ENCODE results near the gene CYTH1. TPM values are rescaled to one million over a fixed set of nuclear protein-coding genes. Genes with fewer than 3 reads are reported as not detected.

CYTH1 gene
- total RNA-seq, 1 experiment from 2014 or later = 34.3 TPM

DNA sequence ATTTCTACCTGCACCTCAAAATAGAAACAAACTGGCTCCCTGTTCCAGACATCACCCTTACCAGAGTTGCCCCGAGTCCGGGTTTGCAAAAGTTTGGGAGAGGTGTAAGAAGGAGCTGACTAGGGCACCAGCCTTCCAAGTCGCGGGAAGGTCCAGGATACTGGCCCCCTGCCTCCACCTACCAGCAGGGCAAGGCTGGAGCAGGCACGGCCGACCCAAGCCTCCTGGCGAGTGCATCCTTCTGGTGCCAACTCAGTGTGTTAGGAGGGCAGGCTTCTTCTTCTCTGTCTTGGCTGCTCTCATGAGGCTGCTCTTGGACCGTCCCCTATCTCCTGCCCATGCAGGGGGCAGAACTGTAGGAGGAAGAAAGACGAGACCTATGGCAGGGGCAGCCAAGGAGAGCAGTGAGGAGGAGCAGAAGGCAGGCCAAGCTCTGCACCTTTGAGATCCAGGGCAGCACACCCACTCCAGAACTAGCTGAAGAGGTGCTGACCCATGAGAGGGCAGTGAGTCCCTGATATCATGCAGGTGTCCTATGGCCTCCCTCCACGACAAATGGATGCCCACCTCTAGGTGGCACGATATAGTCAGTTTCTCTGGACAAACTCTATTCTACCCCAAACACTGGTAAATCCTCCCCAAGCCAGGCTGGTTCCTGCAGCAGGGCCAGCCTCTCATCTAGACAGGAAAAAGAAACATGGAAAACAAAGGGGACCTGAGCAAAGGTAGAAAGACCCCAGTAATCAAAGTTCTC lies 54.4 kb downstream of the CYTH1 start:
- intact Hi-C loops (cut with micrococcal nuclease) = no loop called here
- Histone ChIP-seq H2AFZ (ENCODE audit: low read depth, low read length, poor library complexity, severe bottlenecking) (no peak overlapping the region), H3K9ac (ENCODE audit: low read length) (no peak overlapping the region), H3K27me3 (ENCODE audit: insufficient read depth, low read length) (no peaks in the 10 kb centered on the region), H3K79me2 (ENCODE audit: insufficient read depth, low read length) (peaks cover 36% of the 10 kb centered on the region), H3K9me2 (ENCODE audit: insufficient read depth) (no peaks in the 10 kb centered on the region), H3K4me3 (replicated peaks in 1 of 2; ENCODE audit: low read depth in 1 of 2, low read length in 2 of 2) (no peak overlapping the region), H3K9me3 (ENCODE audit: control insufficient read depth in 1 of 2, insufficient read depth in 1 of 2, low read depth in 1 of 2, low read length in 2 of 2) (no peaks in the 10 kb centered on the region), H3K27ac (ENCODE audit: low read depth, low read length) (no peak overlapping the region), H3K4me2 (ENCODE audit: low read length) (no peak overlapping the region), H4K20me1 (ENCODE audit: insufficient read depth) (no peaks in the 10 kb centered on the region), H3K4me1 (ENCODE audit: control insufficient read depth in 1 of 2, insufficient read depth in 2 of 2, low read length in 2 of 2) (peaks cover 7 to 9% of the 10 kb centered on the region in 2 experiments), H3K36me3 (ENCODE audit: control insufficient read depth in 1 of 2, insufficient read depth in 2 of 2, low read length in 2 of 2) (no peaks in the 10 kb centered on the region)
- peak; percentile 44; the same call in 1 of the 2 replicates for ATAC-seq
- no peak for DNase-seq (ENCODE audit: low read depth, low spot score)
- ChIA-PET POLR2A (interaction anchor here (1.0 kb wide), 1 partner anchor 9 kb away, joined by 3 read pairs; no protein-coding TSS in a partner anchor), RAD21 (ENCODE audit: low non-redundant PET in 1 of 2, low total read pairs in 2 of 2, uncharacterized antibody in 2 of 2, unreplicated experiment in 2 of 2) (no interaction called here), CTCF (interaction anchor here (1.0 kb wide), 1 partner anchor 367 kb away, joined by 3 read pairs; no protein-coding TSS in a partner anchor)
- no TSS peak for BruUV-seq (replicated peaks)
- TF ChIP-seq SP1 (IDR thresholded peaks at IDR 0.05; ENCODE audit: low read depth) = no peak
- TF ChIP-seq, protein P1, sequence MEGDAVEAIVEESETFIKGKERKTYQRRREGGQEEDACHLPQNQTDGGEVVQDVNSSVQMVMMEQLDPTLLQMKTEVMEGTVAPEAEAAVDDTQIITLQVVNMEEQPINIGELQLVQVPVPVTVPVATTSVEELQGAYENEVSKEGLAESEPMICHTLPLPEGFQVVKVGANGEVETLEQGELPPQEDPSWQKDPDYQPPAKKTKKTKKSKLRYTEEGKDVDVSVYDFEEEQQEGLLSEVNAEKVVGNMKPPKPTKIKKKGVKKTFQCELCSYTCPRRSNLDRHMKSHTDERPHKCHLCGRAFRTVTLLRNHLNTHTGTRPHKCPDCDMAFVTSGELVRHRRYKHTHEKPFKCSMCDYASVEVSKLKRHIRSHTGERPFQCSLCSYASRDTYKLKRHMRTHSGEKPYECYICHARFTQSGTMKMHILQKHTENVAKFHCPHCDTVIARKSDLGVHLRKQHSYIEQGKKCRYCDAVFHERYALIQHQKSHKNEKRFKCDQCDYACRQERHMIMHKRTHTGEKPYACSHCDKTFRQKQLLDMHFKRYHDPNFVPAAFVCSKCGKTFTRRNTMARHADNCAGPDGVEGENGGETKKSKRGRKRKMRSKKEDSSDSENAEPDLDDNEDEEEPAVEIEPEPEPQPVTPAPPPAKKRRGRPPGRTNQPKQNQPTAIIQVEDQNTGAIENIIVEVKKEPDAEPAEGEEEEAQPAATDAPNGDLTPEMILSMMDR (IDR thresholded peaks at IDR 0.05 in 2 of 3, conservative IDR thresholded peaks at IDR 0.05 in 1 of 3; ENCODE audit: borderline replicate concordance in 1 of 3, insufficient read depth in 1 of 3, low read depth in 2 of 3, low read length in 2 of 3) = peak in 1 of 3 experiments; percentile 12; a peak in 1 of 6 replicates

- Histone ChIP-seq H3K9ac (ENCODE audit: low read length) (no peak overlapping the region), H3K9me3 (ENCODE audit: control insufficient read depth in 1 of 2, insufficient read depth in 1 of 2, low read depth in 1 of 2, low read length in 2 of 2) (no peaks in the 10 kb centered on the region), H3K27me3 (ENCODE audit: insufficient read depth, low read length) (no peaks in the 10 kb centered on the region), H4K20me1 (ENCODE audit: insufficient read depth) (no peaks in the 10 kb centered on the region), H3K9me2 (ENCODE audit: insufficient read depth) (no peaks in the 10 kb centered on the region), H3K79me2 (ENCODE audit: insufficient read depth, low read length) (peaks cover 33% of the 10 kb centered on the region), H3K4me2 (ENCODE audit: low read length) (no peak overlapping the region), H2AFZ (ENCODE audit: low read depth, low read length, poor library complexity, severe bottlenecking) (no peak overlapping the region), H3K4me1 (ENCODE audit: control insufficient read depth in 1 of 2, insufficient read depth in 2 of 2, low read length in 2 of 2) (peaks cover 7 to 9% of the 10 kb centered on the region in 2 experiments), H3K27ac (ENCODE audit: low read depth, low read length) (no peak overlapping the region), H3K36me3 (ENCODE audit: control insufficient read depth in 1 of 2, insufficient read depth in 2 of 2, low read length in 2 of 2) (no peaks in the 10 kb centered on the region), H3K4me3 (replicated peaks in 1 of 2; ENCODE audit: low read depth in 1 of 2, low read length in 2 of 2) (no peak overlapping the region)
- ChIA-PET RAD21 (ENCODE audit: low non-redundant PET in 1 of 2, low total read pairs in 2 of 2, uncharacterized antibody in 2 of 2, unreplicated experiment in 2 of 2) (no interaction called here), CTCF (no interaction called here), POLR2A (no interaction called here)
- intact Hi-C loops (cut with micrococcal nuclease) = no loop called here
- no TSS peak for BruUV-seq (replicated peaks)
- DNase-seq (ENCODE audit: low read depth, low spot score) (no peak), ATAC-seq (no peak)
- TF ChIP-seq ZNF274 (IDR thresholded peaks at IDR 0.05; ENCODE audit: low read depth, low read length) (no peak), SP1 (IDR thresholded peaks at IDR 0.05; ENCODE audit: low read depth) (no peak), ZFX (IDR thresholded peaks at IDR 0.05) (no peak), JUND (IDR thresholded peaks at IDR 0.05) (no peak)
Measured at GRCh38 chr17:78727057-78727456, 55.0 kb downstream of the CYTH1 start.

Data from HCT116 (cell line).